Measurements from ENCODE around the gene SELENOW.

Gene SELENOW

DNA sequence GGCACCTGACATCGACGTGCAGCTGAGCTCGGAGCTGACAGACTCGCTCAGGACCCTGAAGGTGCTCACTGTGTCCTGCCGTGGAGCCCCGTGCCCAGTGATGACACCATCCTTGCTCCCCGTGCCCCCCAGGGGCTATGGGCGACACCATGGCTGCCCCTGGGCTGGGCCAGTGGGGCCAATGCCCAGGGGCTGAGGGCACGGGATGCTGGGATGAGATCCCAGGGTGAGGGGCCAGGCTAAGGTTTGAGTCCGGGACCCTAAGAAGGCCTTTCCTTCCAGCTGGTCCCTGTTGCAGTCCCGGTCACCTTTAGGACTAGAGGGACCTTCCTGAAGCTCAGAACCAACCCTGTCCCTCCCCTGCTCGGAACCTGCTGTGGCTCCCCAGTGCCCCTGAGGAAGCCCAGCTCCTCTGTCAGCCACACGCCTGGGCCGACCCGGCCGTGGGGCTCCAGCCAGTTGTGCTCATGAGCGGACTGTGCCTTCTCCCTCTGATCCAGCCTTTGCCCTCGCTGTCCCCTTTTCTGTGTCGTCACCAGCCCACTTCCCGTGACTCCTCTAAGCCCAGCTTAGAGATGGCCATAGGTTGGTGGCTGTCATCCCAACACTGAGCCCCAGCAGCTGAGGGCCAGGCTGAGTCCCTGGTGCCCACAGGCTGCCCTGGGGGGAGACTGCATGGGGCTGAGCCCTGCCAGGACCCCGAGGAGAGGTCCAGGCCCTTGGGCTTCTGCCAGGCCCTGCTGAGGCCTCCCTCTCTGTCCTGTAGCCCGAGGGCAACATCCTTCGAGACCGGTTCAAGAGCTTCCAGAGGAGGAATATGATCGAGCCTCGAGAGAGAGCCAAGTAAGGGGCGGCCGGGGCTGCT, 22.5 kb upstream of the SELENOW start:
- no peak overlapping the region for H3K4me3 ChIP-seq (replicated peaks; ENCODE audit: low read depth, low read length)
- H3K27me3 ChIP-seq (replicated peaks; ENCODE audit: control insufficient read depth, insufficient read depth, low read length), result no peaks in the 10 kb centered on the region
- H3K36me3 ChIP-seq (ENCODE audit: control insufficient read depth, insufficient read depth, low read length), result peaks cover 50% of the 10 kb centered on the region
- no peak for DNase-seq (ENCODE audit: extremely low read depth, insufficient read length)
- no peak for TF ChIP-seq CTCF (IDR thresholded peaks at IDR 0.05; ENCODE audit: insufficient read depth, low read length, poor library complexity, severe bottlenecking)

- Histone ChIP-seq H3K27me3 (replicated peaks; ENCODE audit: control insufficient read depth, insufficient read depth, low read length) (no peaks in the 10 kb centered on the region), H3K4me3 (replicated peaks; ENCODE audit: low read depth, low read length) (no peak overlapping the region), H3K36me3 (ENCODE audit: control insufficient read depth, insufficient read depth, low read length) (peaks cover 45% of the 10 kb centered on the region)
- no peak for DNase-seq (ENCODE audit: extremely low read depth, insufficient read length)
- no peak for TF ChIP-seq CTCF (IDR thresholded peaks at IDR 0.05; ENCODE audit: insufficient read depth, low read length, poor library complexity, severe bottlenecking)
Observed at GRCh38 chr19:47756627-47756929, 21.9 kb upstream of the SELENOW start.

GRCh38 chr19:47756953-47757608, 21.4 kb upstream of the SELENOW start:
- H3K36me3 ChIP-seq (ENCODE audit: control insufficient read depth, insufficient read depth, low read length), result peaks cover 44% of the 10 kb centered on the region
- DNase-seq (ENCODE audit: extremely low read depth, insufficient read length), result no peak
- TF ChIP-seq CTCF (IDR thresholded peaks at IDR 0.05; ENCODE audit: insufficient read depth, low read length, poor library complexity, severe bottlenecking), result no peak

GRCh38 chr19:47757617-47758442, 20.7 kb upstream of the SELENOW start:
- no peaks in the 10 kb centered on the region for H3K27me3 ChIP-seq (replicated peaks; ENCODE audit: control insufficient read depth, insufficient read depth, low read length)
- peaks cover 38% of the 10 kb centered on the region for H3K36me3 ChIP-seq (ENCODE audit: control insufficient read depth, insufficient read depth, low read length)
- TF ChIP-seq CTCF (IDR thresholded peaks at IDR 0.05; ENCODE audit: insufficient read depth, low read length, poor library complexity, severe bottlenecking), result no peak
- H3K4me3 ChIP-seq (replicated peaks; ENCODE audit: low read depth, low read length), result no peak overlapping the region
- DNase-seq (ENCODE audit: extremely low read depth, insufficient read length), result no peak

More at GRCh38 chr19:47756953-47757608, 21.4 kb upstream of the SELENOW start:
- no peaks in the 10 kb centered on the region for H3K27me3 ChIP-seq (replicated peaks; ENCODE audit: control insufficient read depth, insufficient read depth, low read length)
- no peak overlapping the region for H3K4me3 ChIP-seq (replicated peaks; ENCODE audit: low read depth, low read length)

DNA sequence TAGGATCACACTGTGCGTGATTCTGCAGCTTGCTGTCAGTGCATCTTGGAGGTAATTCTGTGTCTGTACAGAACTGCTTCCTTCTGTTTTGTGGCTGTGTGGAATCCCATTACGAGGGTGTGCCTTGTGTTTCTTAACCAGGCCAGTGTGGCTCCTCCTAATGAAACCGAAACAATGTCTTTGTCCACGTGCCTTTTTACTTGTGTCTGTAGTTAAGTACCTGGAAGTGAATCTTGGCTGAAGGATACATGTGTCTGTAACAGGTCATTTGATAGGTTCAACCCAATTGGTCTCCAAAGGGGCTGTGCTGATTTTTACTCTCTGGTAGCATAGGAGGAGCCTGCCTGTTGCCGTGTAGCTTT, 20.1 kb upstream of the SELENOW start:
- Histone ChIP-seq H3K36me3 (ENCODE audit: control insufficient read depth, insufficient read depth, low read length) (peaks cover 35% of the 10 kb centered on the region), H3K4me3 (replicated peaks; ENCODE audit: low read depth, low read length) (no peak overlapping the region), H3K27me3 (replicated peaks; ENCODE audit: control insufficient read depth, insufficient read depth, low read length) (no peaks in the 10 kb centered on the region)
- TF ChIP-seq CTCF (IDR thresholded peaks at IDR 0.05; ENCODE audit: insufficient read depth, low read length, poor library complexity, severe bottlenecking), result no peak
- DNase-seq (ENCODE audit: extremely low read depth, insufficient read length), result no peak
